H1 (cell line): ENCODE results near the gene FBLN5. TPM values are rescaled to one million over a fixed set of nuclear protein-coding genes. Genes with fewer than 3 reads are reported as not detected.

Experiments
- CTCF ChIA-PET: fragments of 300-600 bp; sonication (Branson Sonifier 250); formaldehyde crosslinking; loops from one replicate; lab custom pipeline; 2021; ENCODE audit not compliant: partially characterized antibody; lab: Charles Lee
- POLR2A ChIA-PET: fragments of 300-600 bp; sonication (Branson Sonifier 250); formaldehyde crosslinking; loops from one replicate; lab custom pipeline; 2021; ENCODE audit warnings: inconsistent platforms; ENCODE audit not compliant: partially characterized antibody; lab: Charles Lee
- DNase-seq, 2 experiments: peaks; one replicate each; pipeline versions ENCODE4 v3.0.0 to v3.0.0-alpha.2; 2010 to 2022; ENCODE audit warnings: low spot score in 2 of 2, low read depth in 1 of 2, mixed read lengths in 1 of 2
- FAIRE-seq: peaks from 2 replicates; lab custom pipeline; 2011; peaks lifted over from hg19 to GRCh38; lab: Jason Lieb, UNC
- H2AFZ ChIP-seq: 2 replicates; pipeline ENCODE4 v1.8.1; 2012; ENCODE audit warnings: low read length, inconsistent platforms
- H2AK5ac ChIP-seq: 2 replicates; pipeline ENCODE4 v1.6.1; 2013; ENCODE audit warnings: low read depth, low read length
- H2BK120ac ChIP-seq: replicated peaks from 2 replicates; pipeline ENCODE3; 2013; ENCODE audit warnings: low read depth, low read length, inconsistent platforms
- H2BK12ac ChIP-seq: 2 replicates; pipeline ENCODE4 v1.6.1; 2013; ENCODE audit warnings: low read depth, low read length
- H2BK15ac ChIP-seq: 2 replicates; pipeline ENCODE4 v1.6.1; 2013; ENCODE audit warnings: low read length
- H2BK20ac ChIP-seq: 2 replicates; pipeline ENCODE4 v1.6.1; 2013; ENCODE audit warnings: low read length
- H2BK5ac ChIP-seq: 2 replicates; pipeline ENCODE4 v1.6.1; 2013; ENCODE audit warnings: low read depth, low read length
- H3K14ac ChIP-seq: 2 replicates; pipeline ENCODE4 v1.6.1; 2013; ENCODE audit warnings: inconsistent platforms; ENCODE audit not compliant: insufficient read length
- H3K18ac ChIP-seq: 2 replicates; pipeline ENCODE4 v1.6.1; 2013; ENCODE audit warnings: low read length; ENCODE audit errors: extremely low read depth
- H3K23ac ChIP-seq: 2 replicates; pipeline ENCODE4 v1.6.1; 2013; ENCODE audit warnings: inconsistent platforms; ENCODE audit not compliant: insufficient read length
- H3K23me2 ChIP-seq: 2 replicates; pipeline ENCODE4 v1.6.1; 2013; ENCODE audit warnings: low read depth, low read length
- H3K27ac ChIP-seq: 2 replicates; pipeline ENCODE4 v1.6.1; 2011; ENCODE audit warnings: low read depth, low read length, inconsistent platforms
- H3K27me3 ChIP-seq, 4 experiments: replicated peaks in 1 of 4; 1 replicate in 1 of 4; 2 replicates in 3 of 4; pipeline versions ENCODE4 v1.6.1 to v1.8.1; 2011 to 2013; ENCODE audit warnings: low read length in 3 of 4, mild to moderate bottlenecking in 3 of 4, inconsistent platforms in 2 of 4, mixed read lengths in 2 of 4, moderate library complexity in 1 of 4; ENCODE audit not compliant: control insufficient read depth in 3 of 4, insufficient read depth in 3 of 4; ENCODE audit errors: extremely low read depth in 1 of 4
- H3K36me3 ChIP-seq, 4 experiments: 2 replicates each; pipeline versions ENCODE4 v1.6.1 to v1.8.1; 2011 to 2013; ENCODE audit warnings: mild to moderate bottlenecking in 4 of 4, low read length in 3 of 4, moderate library complexity in 2 of 4, control low read depth in 1 of 4, inconsistent platforms in 1 of 4; ENCODE audit not compliant: insufficient read depth in 4 of 4, control insufficient read depth in 2 of 4
- H3K4ac ChIP-seq: replicated peaks from 2 replicates; pipeline ENCODE3; 2013; ENCODE audit warnings: low read length, low read depth, mixed read lengths, inconsistent platforms; ENCODE audit not compliant: insufficient read length
- H3K4me1 ChIP-seq, 4 experiments: replicated peaks in 1 of 4; 1 replicate in 1 of 4; 2 replicates in 3 of 4; pipeline versions ENCODE4 v1.6.1 to v1.8.1; 2011 to 2013; ENCODE audit warnings: low read length in 3 of 4, inconsistent platforms in 2 of 4, mixed read lengths in 1 of 4; ENCODE audit not compliant: insufficient read depth in 4 of 4, control insufficient read depth in 3 of 4
- H3K4me2 ChIP-seq, 2 experiments: 2 replicates each; pipeline versions ENCODE4 v1.6.1 to v1.8.1; 2011 to 2013; ENCODE audit warnings: low read depth in 2 of 2, low read length in 2 of 2, control low read depth in 1 of 2, inconsistent platforms in 1 of 2, mild to moderate bottlenecking in 1 of 2; ENCODE audit not compliant: insufficient read depth in 1 of 2
- H3K4me3 ChIP-seq, 4 experiments: fragments of 200-600, 300-600 bp in 1 of 4; sonication (generic), shearing (Covaris generic), sonication (Bioruptor Twin) in 1 of 4; 2 replicates each; pipeline versions ENCODE4 v1.5.1 to v1.8.1; 2011 to 2016; ENCODE audit warnings: low read length in 4 of 4, low read depth in 3 of 4, control low read depth in 2 of 4, inconsistent platforms in 2 of 4, mild to moderate bottlenecking in 2 of 4, mixed read lengths in 1 of 4, moderate library complexity in 1 of 4; ENCODE audit not compliant: insufficient read depth in 2 of 4; ENCODE audit errors: extremely low read depth in 1 of 4
- H3K56ac ChIP-seq: replicated peaks from 2 replicates; pipeline ENCODE3; 2013; ENCODE audit warnings: low read depth, mild to moderate bottlenecking, mixed read lengths, low read length, inconsistent platforms; ENCODE audit not compliant: insufficient read length
- H3K79me1 ChIP-seq: 2 replicates; pipeline ENCODE4 v1.6.1; 2013; ENCODE audit warnings: low read depth, low read length, control low read depth
- H3K79me2 ChIP-seq, 2 experiments: 2 replicates each; pipeline versions ENCODE4 v1.6.1 to v1.8.1; 2012 to 2013; ENCODE audit warnings: low read length in 2 of 2, mild to moderate bottlenecking in 2 of 2, inconsistent platforms in 1 of 2; ENCODE audit not compliant: insufficient read depth in 2 of 2, control insufficient read depth in 1 of 2
- H3K9ac ChIP-seq, 4 experiments: replicated peaks in 1 of 4; 1 replicate in 1 of 4; 2 replicates in 3 of 4; pipeline versions ENCODE4 v1.6.1 to v1.8.1; 2011 to 2013; ENCODE audit warnings: low read depth in 3 of 4, low read length in 3 of 4, control low read depth in 2 of 4, mild to moderate bottlenecking in 2 of 4, moderate library complexity in 2 of 4, inconsistent platforms in 1 of 4; ENCODE audit errors: extremely low read depth in 1 of 4
- H3K9me3 ChIP-seq, 2 experiments: 2 replicates each; pipeline versions ENCODE4 v1.6.1 to v1.8.1; 2012 to 2013; ENCODE audit warnings: mild to moderate bottlenecking in 2 of 2, moderate library complexity in 2 of 2, control low read depth in 1 of 2, inconsistent platforms in 1 of 2, low read depth in 1 of 2, low read length in 1 of 2, mixed read lengths in 1 of 2; ENCODE audit not compliant: insufficient read depth in 2 of 2
- H4K20me1 ChIP-seq, 2 experiments: replicated peaks in 1 of 2; 2 replicates each; pipeline versions ENCODE3 to v1.8.1; 2011 to 2013; ENCODE audit warnings: inconsistent platforms in 2 of 2, low read length in 2 of 2, mild to moderate bottlenecking in 1 of 2; ENCODE audit not compliant: insufficient read depth in 2 of 2, control insufficient read depth in 1 of 2
- H4K5ac ChIP-seq: 2 replicates; pipeline ENCODE4 v1.6.1; 2013; ENCODE audit warnings: low read length, low read depth, mixed read lengths, inconsistent platforms; ENCODE audit not compliant: insufficient read length
- H4K8ac ChIP-seq: 2 replicates; pipeline ENCODE4 v1.8.0; 2013; ENCODE audit warnings: mild to moderate bottlenecking, moderate library complexity, low read length, inconsistent platforms; ENCODE audit not compliant: insufficient read depth; ENCODE audit errors: extremely low read depth
- H4K91ac ChIP-seq: replicated peaks from 2 replicates; pipeline ENCODE3; 2013; ENCODE audit warnings: low read length, mixed read lengths, inconsistent platforms; ENCODE audit not compliant: insufficient read length
- CHD2 ChIP-seq: IDR thresholded peaks from 2 replicates; pipeline ENCODE4 v1.6.1; 2012; ENCODE audit warnings: low read length, improper control_type of control experiment
- CREB1 ChIP-seq: IDR thresholded peaks from 2 replicates; pipeline ENCODE4 v1.6.1; 2012; ENCODE audit warnings: inconsistent platforms
- SP2 ChIP-seq: IDR thresholded peaks from 2 replicates; pipeline ENCODE4 v1.6.1; 2012; ENCODE audit warnings: mild to moderate bottlenecking, low read length, inconsistent platforms
- WGBS, 2 experiments: shearing (Covaris generic) in 1 of 2; methylation state at CpG; one replicate each; pipeline versions ENCODE4 v1.1.6 to v1.1.7; 2013 to 2015; ENCODE audit warnings: low lambda C conversion rate in 2 of 2, mixed read lengths in 2 of 2, inconsistent platforms in 1 of 2, low coverage in 1 of 2, missing lambda C conversion rate in 1 of 2; ENCODE audit not compliant: insufficient replicate concordance in 2 of 2, insufficient coverage in 1 of 2, insufficient read length in 1 of 2; ENCODE audit errors: extremely low coverage in 1 of 2, missing lambda C conversion rate in 1 of 2; 5-methylcytosine and 5-hydroxymethylcytosine counted together
- polyA plus RNA-seq, 7 experiments: library from polyadenylated mRNA; depleted of rRNA in 3 of 7; stranded (reverse) in 5 of 7; unstranded in 2 of 7; fragments of >200 nt in 5 of 7; fragments of 200-250 nt in 2 of 7; gene quantifications; 1 replicate in 5 of 7; 2 replicates in 1 of 7; 4 replicates in 1 of 7; pipeline versions ENCODE4 v1.2.1 to v1.2.3, GENCODE V29; 2011 to 2013; ENCODE audit warnings: missing spikeins in 2 of 7, mixed read lengths in 2 of 7
- total RNA-seq: library from RNA; stranded (reverse); fragmentation: NEBNext Ultra II Directional; extraction: Animal tissue kit (Norgen Biotek cat#: 25700); gene quantifications from 2 replicates; pipeline ENCODE4 v1.2.1, GENCODE V29; 2021
- TF ChIP-seq, protein P1 (sequence below): IDR thresholded peaks from 2 replicates; pipeline ENCODE4 v1.6.1; 2011; ENCODE audit warnings: low read length, improper control_type of control experiment

The FBLN5 gene
- total and polyA plus RNA-seq, 2 of the 8 experiments (the other 6 are each of a cell fraction or from before 2014, with no cell fraction given) = 0.88 to 3.5 TPM

DNA sequence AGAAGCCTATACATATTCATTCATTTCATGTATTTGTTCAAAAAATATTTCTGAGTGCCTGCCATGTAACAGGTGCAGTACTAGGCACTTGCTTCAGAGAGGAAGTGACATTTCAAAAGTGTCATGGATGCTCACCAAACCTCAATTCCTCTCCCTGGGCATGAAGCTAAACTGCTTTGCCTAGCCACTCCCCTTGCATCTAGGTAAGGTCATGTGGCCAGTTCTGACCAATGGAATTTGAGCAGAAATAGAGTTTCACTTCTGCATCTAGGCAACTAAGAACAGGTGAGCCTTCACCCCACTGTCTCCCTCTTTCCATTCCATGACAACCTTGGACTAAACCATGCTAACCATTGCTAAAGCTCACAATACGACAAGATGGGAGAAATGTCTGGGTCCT lies 107.7 kb downstream of the FBLN5 start:
- Histone ChIP-seq H3K23ac (no peak overlapping the region), H3K79me1 (no peaks in the 10 kb centered on the region)
- 95% methylated on average over 1 of the region's 1 CpG; no CpG with 5 or more reads in 1 of the 2 experiments for WGBS, 2 experiments

More for the DNA sequence above, 107.7 kb downstream of the FBLN5 start:
- TF ChIP-seq SP2 (no peak), CHD2 (no peak), CREB1 (no peak)
- TF ChIP-seq, protein P1, sequence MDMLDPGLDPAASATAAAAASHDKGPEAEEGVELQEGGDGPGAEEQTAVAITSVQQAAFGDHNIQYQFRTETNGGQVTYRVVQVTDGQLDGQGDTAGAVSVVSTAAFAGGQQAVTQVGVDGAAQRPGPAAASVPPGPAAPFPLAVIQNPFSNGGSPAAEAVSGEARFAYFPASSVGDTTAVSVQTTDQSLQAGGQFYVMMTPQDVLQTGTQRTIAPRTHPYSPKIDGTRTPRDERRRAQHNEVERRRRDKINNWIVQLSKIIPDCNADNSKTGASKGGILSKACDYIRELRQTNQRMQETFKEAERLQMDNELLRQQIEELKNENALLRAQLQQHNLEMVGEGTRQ = peak; percentile 40; the same call in 1 of the 2 replicates
- ChIA-PET POLR2A (interaction anchor here (1.6 kb wide), 1 partner anchor 330 kb away, joined by 3 read pairs; the partner anchor contains the start of gene PPP4R3A), CTCF (interaction anchor here (1.2 to 2.3 kb wide), 2 partner anchors 16 to 71 kb away, joined by 4 to 6 read pairs; no protein-coding TSS in a partner anchor)
- FAIRE-seq = no peak
- H2BK120ac ChIP-seq = no peak overlapping the region
- H3K4me3 ChIP-seq = no peak overlapping the region
- no peak overlapping the region for H4K91ac ChIP-seq
- H3K27me3 ChIP-seq = no peaks in the 10 kb centered on the region
- no peak overlapping the region for H2BK5ac ChIP-seq
- H3K4ac ChIP-seq = no peak overlapping the region
- H2AFZ ChIP-seq = no peak overlapping the region
- H3K56ac ChIP-seq = no peak overlapping the region
- no peak for DNase-seq
- H2BK20ac ChIP-seq = no peak overlapping the region
- no peak overlapping the region for H3K4me2 ChIP-seq
- H4K20me1 ChIP-seq = no peaks in the 10 kb centered on the region
- no peaks in the 10 kb centered on the region for H3K9me3 ChIP-seq
- peaks cover 0 to 9% of the 10 kb centered on the region in 2 experiments; a peak in 2 of 4 replicates for H3K79me2 ChIP-seq
- no peaks in the 10 kb centered on the region for H3K36me3 ChIP-seq
- H3K9ac ChIP-seq = no peak overlapping the region
- no peak overlapping the region for H2BK15ac ChIP-seq
- no peak overlapping the region for H4K5ac ChIP-seq
- no peak overlapping the region for H3K14ac ChIP-seq
- H2AK5ac ChIP-seq = no peak overlapping the region
- H3K18ac ChIP-seq = no peak overlapping the region
- H4K8ac ChIP-seq = no peak overlapping the region
- H2BK12ac ChIP-seq = no peak overlapping the region
- no peak overlapping the region for H3K27ac ChIP-seq
- no peaks in the 10 kb centered on the region; a peak in 2 of 7 replicates for H3K4me1 ChIP-seq
- H3K23me2 ChIP-seq = peaks cover 2% of the 10 kb centered on the region; the same call in 1 of the 2 replicates
